GM12873 (cell line): ENCODE results near the gene FBXO24.

Experiments used
- CTCF ChIP-seq: IDR thresholded peaks from 2 replicates; pipeline ENCODE4 v1.5.1; 2012; ENCODE audit warnings: low read depth, mild to moderate bottlenecking, moderate library complexity, low read length, control low read depth; ENCODE audit not compliant: insufficient read depth; ENCODE audit errors: missing control alignments

FBXO24 gene

GRCh38 chr7:100604028-100604975 lies 18.2 kb downstream of the FBXO24 start:
- TF ChIP-seq CTCF = peak; percentile 39

- TF ChIP-seq CTCF = no peak
Measured at GRCh38 chr7:100604976-100605911, 19.1 kb downstream of the FBXO24 start.

GRCh38 chr7:100606313-100606712 lies 20.2 kb downstream of the FBXO24 start:
- no peak for TF ChIP-seq CTCF

- TF ChIP-seq CTCF = no peak
Measured at GRCh38 chr7:100607111-100607510, 21.0 kb downstream of the FBXO24 start.

DNA sequence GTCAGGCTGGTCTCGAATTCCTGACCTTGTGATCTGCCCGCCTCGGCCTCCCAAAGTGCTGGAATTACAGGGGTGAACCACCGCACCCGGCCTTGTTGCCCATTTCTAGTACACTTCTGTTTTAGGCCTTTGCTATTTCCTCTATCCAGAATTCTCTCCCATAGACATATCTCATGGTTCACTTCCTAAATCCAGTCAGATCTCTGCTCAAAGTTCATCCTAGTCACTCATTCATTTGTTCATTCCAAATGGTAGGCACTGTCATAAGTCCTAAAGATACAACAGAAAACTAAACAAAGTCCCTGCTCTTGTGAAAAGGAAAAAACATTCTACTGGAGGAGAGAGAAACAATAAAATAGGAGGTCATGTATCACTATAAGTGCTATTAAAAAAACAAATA lies 23.8 kb downstream of the FBXO24 start:
- TF ChIP-seq CTCF = no peak

DNA sequence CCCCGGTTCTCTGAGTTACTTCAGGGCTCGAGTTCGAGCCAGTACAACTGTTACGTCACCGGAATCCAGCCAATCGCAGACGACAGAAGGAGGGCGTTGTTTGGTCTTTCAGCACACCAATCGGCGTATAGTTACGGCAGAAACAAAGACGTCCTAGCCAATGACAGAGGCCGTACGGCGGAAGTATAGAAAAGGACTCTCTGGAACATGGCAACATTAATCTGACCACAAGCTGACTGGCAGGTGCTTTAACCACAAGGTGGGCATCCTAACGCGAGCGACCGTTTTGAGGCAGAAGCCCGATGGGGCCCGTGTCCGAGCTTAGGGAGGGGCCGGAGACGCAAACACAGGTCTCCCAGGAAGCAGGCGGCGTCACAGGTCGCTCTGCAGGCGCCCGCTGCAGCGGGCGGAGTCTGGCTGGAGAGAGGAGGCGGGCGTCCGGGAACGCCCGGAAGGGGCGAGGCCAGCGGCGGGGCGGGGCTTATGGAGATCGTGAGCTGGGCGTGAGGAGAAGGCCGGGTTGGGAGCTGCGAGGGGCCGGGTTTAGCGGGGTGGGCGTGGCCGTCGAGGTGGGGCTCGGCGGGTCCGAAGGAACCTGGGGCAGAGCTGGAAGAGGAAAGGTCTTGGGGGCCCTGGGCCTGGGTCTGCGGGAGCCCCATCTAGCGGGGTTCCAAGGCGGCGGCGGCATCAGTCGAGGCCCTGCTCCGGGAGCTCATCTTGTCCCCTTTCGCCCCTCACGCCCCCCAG lies 26.0 kb downstream of the FBXO24 start, which contains the start of gene MOSPD3:
TSS of gene MOSPD3 (plus strand) at position 558 of the 747 bp plus-strand sequence. CDS start 252 bp downstream, outside the sequence.
- no peak for TF ChIP-seq CTCF
